HepG2 (cell line): ENCODE results near the gene DNAH8.

Source experiments
- NR2F2 ChIP-seq: IDR thresholded peaks from 2 replicates; pipeline ENCODE4 v1.6.1; 2012; ENCODE audit warnings: low read depth, inconsistent platforms, borderline replicate concordance
- ZNF512 ChIP-seq: sonication (generic); formaldehyde crosslinking; IDR thresholded peaks from 2 replicates; pipeline ENCODE4 v1.4.0; 2020; ENCODE audit warnings: mild to moderate bottlenecking, missing genetic modification reagents
- ZNF556 ChIP-seq: sonication (generic); formaldehyde crosslinking; IDR thresholded peaks from 2 replicates; pipeline ENCODE4 v1.4.0; 2020; ENCODE audit warnings: mild to moderate bottlenecking, missing genetic modification reagents, borderline replicate concordance

DNA sequence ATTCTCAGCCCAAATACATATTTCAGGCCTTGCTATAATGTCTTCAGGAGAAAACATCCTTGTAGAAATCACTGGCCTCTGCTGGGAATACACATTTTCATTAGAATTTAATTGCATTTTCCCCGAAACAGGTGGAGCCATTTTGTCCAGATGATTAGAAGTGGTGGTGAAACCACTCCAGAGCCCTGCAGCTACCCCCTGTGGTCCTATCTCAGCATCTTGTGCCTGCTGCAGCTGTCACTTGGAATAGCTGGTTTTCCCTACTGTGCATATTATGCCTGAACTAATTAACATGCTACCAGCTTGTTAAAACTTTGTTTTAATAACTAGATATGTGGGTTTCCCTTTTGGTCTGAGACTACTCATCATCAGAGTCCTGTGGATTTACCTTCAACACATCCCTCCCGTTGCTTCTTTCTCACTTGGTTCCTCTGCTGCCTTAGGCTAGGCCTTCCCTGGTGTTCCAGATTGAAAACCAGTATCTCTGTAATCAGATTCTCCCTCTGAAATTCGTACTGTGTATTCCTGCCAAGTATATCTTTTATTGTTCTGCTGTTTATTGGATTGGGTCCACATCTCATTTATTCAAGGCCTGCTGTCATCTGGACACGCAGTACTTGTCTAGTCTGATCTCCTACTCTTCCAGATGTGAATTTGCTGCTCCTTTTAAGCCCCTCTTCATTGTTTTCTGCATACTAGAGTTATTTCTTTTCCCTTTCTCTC is 15.2 kb downstream of the DNAH8 start:
- TF ChIP-seq ZNF556 (CRISPR knock-in tag) = no peak
- no peak for TF ChIP-seq NR2F2
- TF ChIP-seq ZNF512 (CRISPR knock-in tag) = no peak
